MG63 (cell line): Measurements from ENCODE around the gene SORCS2. TPM values are rescaled to one million over a fixed set of nuclear protein-coding genes. Genes with fewer than 3 reads are reported as not detected.

Experiments used
- DNase-seq: peaks from one replicate; pipeline ENCODE4 v3.0.0-alpha.2; 2020
- H3K27me3 ChIP-seq: fragments of 250-450 bp; sonication (Bioruptor Pico); 2 replicates; pipeline ENCODE4 v1.5.1; 2020; ENCODE audit warnings: mild to moderate bottlenecking, moderate library complexity
- H3K36me3 ChIP-seq: fragments of 250-450 bp; sonication (Bioruptor Pico); 2 replicates; pipeline ENCODE4 v1.5.1; 2020; ENCODE audit warnings: mild to moderate bottlenecking, moderate library complexity
- H3K4me3 ChIP-seq: fragments of 250-450 bp; sonication (Bioruptor Pico); 2 replicates; pipeline ENCODE4 v1.5.1; 2020; ENCODE audit warnings: mild to moderate bottlenecking, moderate library complexity
- H3K9me3 ChIP-seq: fragments of 250-450 bp; sonication (Bioruptor Pico); 2 replicates; pipeline ENCODE4 v1.5.1; 2020; ENCODE audit warnings: mild to moderate bottlenecking, moderate library complexity
- total RNA-seq: library from RNA; depleted of rRNA; stranded (reverse); fragments of >200 nt; shearing (Covaris generic); gene quantifications from 2 replicates; pipeline ENCODE4 v1.2.3, GENCODE V29; 2014; ENCODE audit warnings: low replicate concordance

SORCS2 gene
- total RNA-seq, 1 experiment from 2014 or later: 1.5 TPM

DNA sequence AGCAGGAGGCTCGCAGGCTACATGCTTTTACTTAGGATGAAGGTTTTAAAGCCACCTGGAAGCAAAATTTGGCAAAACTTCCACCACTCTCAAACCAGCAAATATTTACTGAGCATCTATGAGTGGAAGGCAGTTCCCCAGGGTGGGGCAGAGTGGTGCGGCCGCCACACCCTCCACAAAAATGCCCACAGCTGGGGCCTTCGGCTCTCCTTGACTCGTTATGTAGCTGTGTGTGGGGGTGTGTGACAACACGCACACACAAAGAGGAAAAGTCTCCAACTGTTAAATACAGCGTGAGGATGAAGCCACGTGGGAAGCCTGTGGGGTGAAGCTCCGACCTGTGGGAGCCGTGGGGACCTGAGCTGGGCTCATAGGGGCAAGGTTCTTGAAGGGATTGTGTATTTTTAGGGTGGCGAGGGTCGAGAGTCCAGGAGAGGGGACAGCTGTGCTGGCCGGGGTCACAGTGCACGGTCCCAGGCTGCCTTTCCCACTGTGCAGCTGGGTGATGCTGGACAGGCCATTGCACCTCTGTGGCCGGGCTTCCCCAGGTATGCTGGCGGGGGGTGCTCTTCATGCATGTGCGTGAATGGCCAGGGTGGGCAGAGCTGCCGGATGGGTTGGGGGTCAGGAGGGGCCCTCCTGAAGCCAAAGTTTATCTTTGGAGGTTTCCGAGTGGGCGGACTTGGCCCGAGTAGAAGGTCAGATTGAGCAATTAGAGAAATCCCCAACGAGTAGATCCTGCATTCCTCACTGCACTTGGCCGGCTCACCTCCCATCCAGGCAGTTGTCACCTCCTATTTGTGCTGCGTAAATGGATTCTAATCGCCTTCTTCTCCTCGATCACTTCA lies 25.4 kb downstream of the SORCS2 start:
- H3K36me3 ChIP-seq: no peaks in the 10 kb centered on the region
- H3K27me3 ChIP-seq: no peaks in the 10 kb centered on the region
- no peaks in the 10 kb centered on the region; the same call in 1 of the 2 replicates for H3K9me3 ChIP-seq
- DNase-seq: no peak
- H3K4me3 ChIP-seq: no peak overlapping the region

DNA sequence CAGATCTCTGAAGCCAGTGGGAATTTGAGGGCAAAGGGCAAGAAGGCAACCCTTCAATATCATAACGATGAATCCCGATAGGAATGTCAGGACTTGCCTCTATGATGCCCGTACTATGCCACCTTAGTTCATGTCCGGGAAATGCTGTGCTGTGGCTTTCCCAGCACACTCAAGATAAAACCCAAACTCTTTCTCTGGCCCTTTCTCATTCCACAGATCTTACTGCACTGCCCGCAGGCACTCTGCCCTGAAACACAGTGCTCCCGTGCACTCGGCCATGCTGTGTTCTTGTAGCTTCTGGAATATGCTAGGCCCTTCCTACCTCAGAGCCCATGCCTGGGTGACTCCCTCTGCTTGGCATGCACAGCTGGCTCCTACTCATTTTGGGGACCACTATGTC lies 26.3 kb downstream of the SORCS2 start:
- Histone ChIP-seq H3K4me3 (no peak overlapping the region), H3K36me3 (no peaks in the 10 kb centered on the region), H3K9me3 (no peaks in the 10 kb centered on the region; the same call in 1 of the 2 replicates), H3K27me3 (no peaks in the 10 kb centered on the region)
- no peak for DNase-seq

DNA sequence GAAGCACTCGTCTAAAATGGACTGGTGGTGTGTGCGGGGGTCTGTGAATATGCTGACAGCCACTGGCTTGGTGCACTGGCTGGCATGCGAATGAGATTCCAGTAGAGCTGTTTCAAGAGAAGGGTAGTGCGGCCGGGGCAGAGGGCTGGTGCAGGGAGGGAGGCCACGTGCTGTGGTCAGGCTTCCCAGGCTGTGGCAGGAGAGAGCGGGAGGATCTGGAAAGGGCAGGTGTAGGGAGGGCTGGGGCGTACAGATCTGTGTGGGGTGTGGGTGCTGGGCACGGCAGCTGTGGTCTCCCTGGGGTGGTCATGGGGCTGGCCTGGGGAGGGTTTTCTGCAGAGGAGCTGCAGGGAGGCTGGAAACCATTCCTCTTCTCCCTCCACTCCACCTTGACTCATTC lies 30.2 kb downstream of the SORCS2 start:
- Histone ChIP-seq H3K27me3 (no peaks in the 10 kb centered on the region), H3K4me3 (no peak overlapping the region), H3K9me3 (no peaks in the 10 kb centered on the region), H3K36me3 (no peaks in the 10 kb centered on the region)
- DNase-seq: no peak

GRCh38 chr4:7223541-7223940 lies 31.2 kb downstream of the SORCS2 start:
- no peaks in the 10 kb centered on the region for H3K36me3 ChIP-seq
- DNase-seq: no peak
- H3K27me3 ChIP-seq: no peaks in the 10 kb centered on the region
- H3K4me3 ChIP-seq: no peak overlapping the region
- no peaks in the 10 kb centered on the region for H3K9me3 ChIP-seq

DNA sequence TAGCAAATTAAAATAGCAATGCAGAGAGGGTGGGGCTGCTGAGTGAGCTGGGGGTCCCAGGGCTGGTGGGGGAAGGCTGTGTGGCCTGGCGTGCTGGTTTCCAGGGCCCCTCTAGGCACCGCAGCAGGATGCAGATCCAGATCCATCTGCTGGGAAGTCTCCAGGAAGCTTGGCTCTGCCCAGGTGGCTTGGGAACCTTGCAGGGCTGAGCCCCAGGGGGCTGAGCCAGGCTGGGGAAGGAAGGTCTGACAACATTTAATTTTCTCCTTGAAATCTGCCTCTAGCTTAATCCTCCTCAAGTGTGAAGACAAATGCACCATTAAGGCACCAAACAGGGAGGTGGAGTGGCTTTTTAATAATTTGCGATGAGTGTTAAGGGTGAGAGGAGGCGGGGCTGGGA lies 31.7 kb downstream of the SORCS2 start:
- DNase-seq: no peak
- Histone ChIP-seq H3K9me3 (no peaks in the 10 kb centered on the region), H3K4me3 (no peak overlapping the region), H3K27me3 (no peaks in the 10 kb centered on the region), H3K36me3 (no peaks in the 10 kb centered on the region)

DNA sequence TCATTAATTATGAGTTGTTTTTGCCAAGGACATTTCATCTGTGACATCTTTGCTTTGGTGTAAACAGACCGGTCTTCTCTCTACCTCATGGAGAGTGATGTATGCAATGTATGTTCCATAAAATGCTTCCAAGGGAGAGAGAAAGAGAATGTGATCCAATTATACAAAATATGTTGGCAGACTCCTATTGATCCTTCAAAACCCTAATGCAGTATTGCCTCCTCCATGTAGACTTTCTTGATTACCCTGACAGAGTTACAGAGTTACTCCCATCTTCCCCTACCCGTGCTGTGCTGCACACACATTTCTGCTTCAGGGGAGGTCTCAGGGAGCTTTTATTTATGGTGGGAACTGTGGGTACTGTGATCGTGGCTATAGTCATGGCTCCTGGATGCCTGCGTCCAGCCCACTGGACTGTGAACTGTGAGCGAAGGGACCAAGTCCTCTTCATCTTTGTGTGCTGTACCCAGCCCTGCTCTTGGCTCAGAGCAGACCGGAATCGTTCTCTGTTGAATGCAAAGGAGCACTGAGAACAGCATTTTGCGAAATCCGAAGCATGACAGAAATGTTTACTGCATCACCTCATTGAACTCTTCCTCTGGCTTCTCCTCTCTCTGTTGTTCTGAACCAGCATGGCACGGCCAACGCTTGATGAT lies 32.7 kb downstream of the SORCS2 start:
- Histone ChIP-seq H3K36me3 (no peaks in the 10 kb centered on the region), H3K4me3 (no peak overlapping the region), H3K9me3 (no peaks in the 10 kb centered on the region), H3K27me3 (no peaks in the 10 kb centered on the region)
- no peak for DNase-seq

- no peaks in the 10 kb centered on the region for H3K9me3 ChIP-seq
- no peak overlapping the region for H3K4me3 ChIP-seq
- H3K27me3 ChIP-seq: no peaks in the 10 kb centered on the region
- no peaks in the 10 kb centered on the region for H3K36me3 ChIP-seq
- no peak for DNase-seq
These were observed 34.1 kb downstream of the SORCS2 start for GRCh38 chr4:7226439-7226838.

DNA sequence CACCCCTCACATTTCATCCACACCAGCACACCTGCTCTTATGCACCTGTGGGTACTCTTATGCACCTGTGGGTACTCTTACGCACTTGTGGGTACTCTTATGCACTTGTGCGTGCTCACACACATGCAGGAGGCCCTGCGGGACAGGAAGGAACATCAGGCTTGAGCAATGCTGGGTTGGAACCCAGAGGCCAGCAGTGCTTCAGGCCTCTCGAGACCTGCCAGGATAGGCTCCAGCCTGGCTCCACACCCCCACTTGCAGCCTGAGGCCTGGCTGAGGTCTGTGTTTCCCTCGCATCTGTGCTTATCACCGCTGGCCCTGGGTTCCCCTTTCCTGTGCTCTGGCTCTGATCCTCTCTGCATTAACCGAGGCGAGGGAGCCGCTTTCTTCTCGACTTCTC lies 34.7 kb downstream of the SORCS2 start:
- Histone ChIP-seq H3K27me3 (no peaks in the 10 kb centered on the region), H3K36me3 (no peaks in the 10 kb centered on the region), H3K4me3 (no peak overlapping the region), H3K9me3 (no peaks in the 10 kb centered on the region)
- DNase-seq: no peak

- DNase-seq: no peak
- Histone ChIP-seq H3K27me3 (no peaks in the 10 kb centered on the region), H3K36me3 (no peaks in the 10 kb centered on the region), H3K9me3 (no peaks in the 10 kb centered on the region), H3K4me3 (no peak overlapping the region)
These were observed 36.4 kb downstream of the SORCS2 start for GRCh38 chr4:7228734-7229133.

- no peak for DNase-seq
These were observed 39.8 kb downstream of the SORCS2 start for GRCh38 chr4:7232061-7232650.

GRCh38 chr4:7233006-7233580 lies 40.8 kb downstream of the SORCS2 start:
- Histone ChIP-seq H3K27me3 (no peaks in the 10 kb centered on the region), H3K9me3 (no peaks in the 10 kb centered on the region), H3K4me3 (no peak overlapping the region), H3K36me3 (no peaks in the 10 kb centered on the region)
- DNase-seq: no peak

More at GRCh38 chr4:7232061-7232650, 39.8 kb downstream of the SORCS2 start:
- H3K27me3 ChIP-seq: no peaks in the 10 kb centered on the region
- H3K4me3 ChIP-seq: no peak overlapping the region
- H3K9me3 ChIP-seq: no peaks in the 10 kb centered on the region
- no peaks in the 10 kb centered on the region for H3K36me3 ChIP-seq

DNA sequence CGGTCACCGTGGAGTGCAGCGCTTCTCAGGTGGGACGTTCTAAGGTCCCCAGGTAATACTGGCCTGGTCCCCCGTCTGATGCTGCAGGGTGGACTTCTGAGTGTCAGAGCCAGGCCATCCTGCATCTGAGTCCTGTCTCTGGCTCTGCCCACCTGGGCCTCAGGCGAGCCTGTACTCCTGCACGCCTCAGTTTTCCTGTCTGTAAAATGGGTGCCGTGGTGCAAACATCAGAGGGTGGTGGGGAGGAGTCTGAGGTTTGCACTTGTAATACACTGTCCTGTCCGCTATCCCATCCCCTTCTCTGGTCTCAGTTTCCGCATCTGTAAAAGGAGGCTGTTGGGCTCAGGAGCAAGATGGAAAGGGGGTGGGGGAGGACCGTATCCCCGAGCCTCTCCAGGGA lies 41.3 kb downstream of the SORCS2 start:
- no peak overlapping the region for H3K4me3 ChIP-seq
- H3K36me3 ChIP-seq: no peaks in the 10 kb centered on the region
- no peak for DNase-seq
- H3K27me3 ChIP-seq: no peaks in the 10 kb centered on the region
- H3K9me3 ChIP-seq: no peaks in the 10 kb centered on the region

DNA sequence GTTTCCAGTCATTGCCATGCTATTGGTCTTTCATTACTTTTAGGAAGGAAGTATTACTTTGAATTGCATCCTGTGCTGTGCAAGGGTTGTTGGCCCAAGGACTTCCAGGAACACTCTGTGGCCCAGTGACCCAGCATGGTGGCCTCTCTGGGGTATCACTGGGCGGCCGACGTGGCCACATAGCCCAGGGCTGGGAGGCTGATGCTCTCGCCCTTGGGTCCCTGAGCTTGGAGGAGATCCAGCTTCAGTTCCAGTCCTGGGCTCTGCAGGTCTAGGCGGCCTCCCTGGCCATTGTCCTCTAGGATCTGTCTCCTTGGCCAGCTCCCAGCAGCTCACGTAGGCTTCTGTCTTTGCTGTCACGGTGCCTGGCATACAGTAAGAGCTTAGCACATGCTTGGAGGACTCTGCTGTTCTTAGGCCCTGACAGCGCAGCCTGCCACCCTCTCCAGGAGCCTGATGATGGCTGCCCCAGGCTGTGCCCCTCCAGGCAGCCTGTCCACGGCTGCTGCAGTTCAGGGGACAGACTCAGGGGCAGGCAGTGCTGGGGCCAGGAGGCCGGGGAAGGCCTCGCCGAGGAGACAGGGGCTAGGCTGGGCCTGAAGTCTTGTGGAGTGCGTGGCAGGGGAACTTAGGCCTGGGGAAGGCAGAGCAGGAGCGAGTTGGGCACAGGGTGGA lies 42.2 kb downstream of the SORCS2 start:
- Histone ChIP-seq H3K36me3 (no peaks in the 10 kb centered on the region), H3K9me3 (no peaks in the 10 kb centered on the region), H3K27me3 (no peaks in the 10 kb centered on the region), H3K4me3 (no peak overlapping the region)
- no peak for DNase-seq

- DNase-seq: no peak
- Histone ChIP-seq H3K4me3 (no peak overlapping the region), H3K9me3 (no peaks in the 10 kb centered on the region)
These were observed 42.7 kb downstream of the SORCS2 start for GRCh38 chr4:7235030-7235380.

DNA sequence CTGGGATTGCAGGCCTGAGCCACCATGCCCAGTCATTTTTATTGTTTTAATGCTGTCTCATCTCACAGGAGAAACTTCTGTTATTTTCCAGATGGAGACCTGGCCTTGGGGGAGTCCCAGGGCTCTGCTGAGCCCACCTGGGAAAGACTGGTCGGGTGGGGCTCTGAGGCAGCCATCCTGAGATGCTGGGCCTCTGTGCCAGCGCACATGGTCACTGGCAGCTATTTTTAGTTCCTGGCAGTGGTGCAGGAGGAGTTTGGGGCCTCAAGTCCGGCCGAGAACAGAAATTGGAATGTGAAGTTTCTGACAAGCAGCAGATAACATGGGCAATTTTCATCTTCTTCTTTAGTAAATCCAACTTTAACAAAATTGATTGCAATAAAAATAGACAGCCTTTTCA lies 44.5 kb downstream of the SORCS2 start:
- H3K9me3 ChIP-seq: no peaks in the 10 kb centered on the region
- no peaks in the 10 kb centered on the region for H3K27me3 ChIP-seq
- DNase-seq: no peak
- H3K36me3 ChIP-seq: no peaks in the 10 kb centered on the region
- no peak overlapping the region for H3K4me3 ChIP-seq

More at GRCh38 chr4:7235030-7235380, 42.7 kb downstream of the SORCS2 start:
- H3K27me3 ChIP-seq: no peaks in the 10 kb centered on the region
- H3K36me3 ChIP-seq: no peaks in the 10 kb centered on the region

- H3K27me3 ChIP-seq: no peaks in the 10 kb centered on the region
- no peaks in the 10 kb centered on the region for H3K36me3 ChIP-seq
- no peaks in the 10 kb centered on the region for H3K9me3 ChIP-seq
- no peak overlapping the region for H3K4me3 ChIP-seq
- DNase-seq: no peak
These were observed 45.5 kb downstream of the SORCS2 start for GRCh38 chr4:7237873-7238272.
